CD14-positive monocyte (primary cell): ENCODE data around the gene MBD5. TPM values are rescaled to one million over a fixed set of nuclear protein-coding genes. Genes with fewer than 3 reads are reported as not detected.
A peak's percentile ranks its signal among the peaks of the same experiment; 100 is the strongest.

Experiments
- DNase-seq, 3 donors: peaks; one replicate each; pipeline ENCODE4 v3.0.0-alpha.2; 2011 to 2022
- H2AFZ ChIP-seq: 2 replicates; pipeline ENCODE4 v1.6.0; 2012; ENCODE audit warnings: mild to moderate bottlenecking, low read depth, low read length, inconsistent platforms; ENCODE audit not compliant: insufficient read depth, poor library complexity, severe bottlenecking
- H3K27ac ChIP-seq, 2 donors: 1 replicate in 1 of 2; 2 replicates in 1 of 2; pipeline ENCODE4 v1.5.1; 2012 to 2013; ENCODE audit warnings: low read length in 2 of 2, control low read depth in 1 of 2, inconsistent platforms in 1 of 2, low read depth in 1 of 2, mild to moderate bottlenecking in 1 of 2
- H3K27me3 ChIP-seq, 2 donors: one replicate each; pipeline versions ENCODE4 v1.6.0 to v1.6.1; 2011 to 2013; ENCODE audit warnings: low read length in 2 of 2; ENCODE audit not compliant: control insufficient read depth in 2 of 2, insufficient read depth in 2 of 2
- H3K36me3 ChIP-seq, 2 donors: replicated peaks in 1 of 2; 1 replicate in 1 of 2; 2 replicates in 1 of 2; pipeline versions ENCODE4 v1.5.1 to v1.6.1; 2012 to 2013; ENCODE audit warnings: low read length in 2 of 2, control low read depth in 1 of 2, inconsistent platforms in 1 of 2, mild to moderate bottlenecking in 1 of 2; ENCODE audit not compliant: insufficient read depth in 2 of 2, control insufficient read depth in 1 of 2
- H3K4me1 ChIP-seq, 2 donors: 1 replicate in 1 of 2; 2 replicates in 1 of 2; pipeline versions ENCODE4 v1.5.1 to v1.6.1; 2012 to 2013; ENCODE audit warnings: low read length in 2 of 2, control low read depth in 1 of 2, inconsistent platforms in 1 of 2, mild to moderate bottlenecking in 1 of 2, moderate library complexity in 1 of 2; ENCODE audit not compliant: insufficient read depth in 2 of 2, control insufficient read depth in 1 of 2
- H3K4me2 ChIP-seq: replicated peaks from 2 replicates; pipeline ENCODE3; 2012; ENCODE audit warnings: low read length, moderate library complexity, mild to moderate bottlenecking; ENCODE audit not compliant: poor library complexity, severe bottlenecking; ENCODE audit errors: extremely low read depth
- H3K4me3 ChIP-seq, 3 experiments: fragments of 200-600 bp in 1 of 3; sonication (generic) in 1 of 3; replicated peaks in 1 of 3; 1 replicate in 2 of 3; 2 replicates in 1 of 3; pipeline ENCODE4 v1.5.1; 2011 to 2013; ENCODE audit warnings: low read length in 3 of 3, mild to moderate bottlenecking in 3 of 3, control low read depth in 2 of 3, low read depth in 2 of 3, inconsistent platforms in 1 of 3, moderate library complexity in 1 of 3
- H3K79me2 ChIP-seq: 2 replicates; pipeline ENCODE4 v1.6.0; 2012; ENCODE audit warnings: mild to moderate bottlenecking, control low read depth, inconsistent platforms, low read length, moderate library complexity; ENCODE audit not compliant: insufficient read depth
- H3K9ac ChIP-seq: 2 replicates; pipeline ENCODE4 v1.6.0; 2017; ENCODE audit warnings: low read length, mild to moderate bottlenecking; ENCODE audit not compliant: insufficient read depth, poor library complexity, severe bottlenecking
- H3K9me3 ChIP-seq, 2 donors: replicated peaks in 1 of 2; 1 replicate in 1 of 2; 2 replicates in 1 of 2; pipeline versions ENCODE4 v1.5.1 to v1.6.1; 2012 to 2013; ENCODE audit warnings: low read length in 2 of 2, control low read depth in 1 of 2; ENCODE audit not compliant: control insufficient read depth in 1 of 2, insufficient read depth in 1 of 2
- H4K20me1 ChIP-seq: 2 replicates; pipeline ENCODE4 v1.6.0; 2012; ENCODE audit warnings: mild to moderate bottlenecking, low read length, control low read depth, moderate library complexity; ENCODE audit not compliant: insufficient read depth
- H3K27ac Mint-ChIP-seq, 7 donors: one replicate each; pipeline ENCODE4 v1.8.0; 2020; ENCODE audit warnings: mild to moderate bottlenecking in 7 of 7, mixed read lengths in 7 of 7, moderate library complexity in 6 of 7, inconsistent platforms in 2 of 7
- H3K27me3 Mint-ChIP-seq, 3 donors: one replicate each; pipeline ENCODE4 v1.8.0; 2021 to 2022; ENCODE audit warnings: low read depth in 3 of 3, mild to moderate bottlenecking in 3 of 3, mixed read lengths in 3 of 3, moderate library complexity in 3 of 3, inconsistent platforms in 1 of 3
- H3K36me3 Mint-ChIP-seq, 2 donors: one replicate each; pipeline ENCODE4 v1.8.0; 2020; ENCODE audit warnings: mixed read lengths in 2 of 2, inconsistent platforms in 1 of 2, mild to moderate bottlenecking in 1 of 2
- H3K4me1 Mint-ChIP-seq: one replicate; pipeline ENCODE4 v1.8.0; 2020; ENCODE audit warnings: mild to moderate bottlenecking, mixed read lengths
- H3K4me3 Mint-ChIP-seq, 2 donors: one replicate each; pipeline ENCODE4 v1.8.0; 2020; ENCODE audit warnings: mild to moderate bottlenecking in 2 of 2, mixed read lengths in 2 of 2, moderate library complexity in 1 of 2
- H3K9me3 Mint-ChIP-seq, 7 donors: one replicate each; pipeline ENCODE4 v1.8.0; 2020 to 2022; ENCODE audit warnings: mixed read lengths in 7 of 7, mild to moderate bottlenecking in 6 of 7, moderate library complexity in 6 of 7, inconsistent platforms in 2 of 7
- CTCF ChIP-seq: fragments of 200-600 bp; IDR thresholded peaks from one replicate; pipeline ENCODE4 v1.8.0; 2022; ENCODE audit warnings: antibody characterized with exemption, mild to moderate bottlenecking
- WGBS: methylation state at CpG from one replicate; pipeline ENCODE4 v1.1.5; 2013; ENCODE audit warnings: missing lambda C conversion rate; ENCODE audit not compliant: insufficient coverage; 5-methylcytosine and 5-hydroxymethylcytosine counted together
- intact Hi-C, 2 donors: fragments of 100-400 bp; cut with micrococcal nuclease; formaldehyde crosslinking; loops; one replicate each; pipeline versions ENCODE4 v1.15.0 to v1.15.1; 2023
- polyA plus RNA-seq, 3 donors: library from polyadenylated mRNA; depleted of rRNA in 1 of 3; unstranded in 2 of 3; stranded (reverse) in 1 of 3; fragments of 300-500 nt in 2 of 3; fragments of >200 nt in 1 of 3; fragmentation: Illumina TruSeq in 2 of 3; gene quantifications; 1 replicate in 2 of 3; 2 replicates in 1 of 3; pipeline ENCODE4 v1.2.3, GENCODE V29; 2012 to 2021

MBD5 gene
- polyA plus RNA-seq, 3 donors, result 2.3 to 5.7 (median 3.5) TPM

- DNase-seq, result peak; percentile 19 to 45 (median 35)
These were observed 519.1 kb downstream of the MBD5 start for GRCh38 chr2:148540022-148540421.

GRCh38 chr2:148541792-148542191 lies 520.9 kb downstream of the MBD5 start:
- Mint-ChIP-seq H3K4me1 (peaks cover 48% of the 10 kb centered on the region), H3K9me3 (peaks cover 0 to 4% (median 3%) of the 10 kb centered on the region in 7 donors), H3K4me3 (no peak overlapping the region), H3K27ac (no peak overlapping the region), H3K36me3 (peaks cover 0 to 10% of the 10 kb centered on the region in 2 donors), H3K27me3 (peaks cover 1 to 11% (median 6%) of the 10 kb centered on the region in 3 donors)
- H4K20me1 ChIP-seq, result no peaks in the 10 kb centered on the region
- H3K4me2 ChIP-seq, result no peak overlapping the region
- intact Hi-C loops, result no loop called here
- H3K4me1 ChIP-seq, result peaks cover 34 to 35% of the 10 kb centered on the region in 2 donors
- H3K9ac ChIP-seq, result no peak overlapping the region
- DNase-seq, result no peak
- H3K36me3 ChIP-seq, result no peaks in the 10 kb centered on the region
- no peaks in the 10 kb centered on the region for H3K27me3 ChIP-seq
- H2AFZ ChIP-seq, result no peak overlapping the region
- no peak overlapping the region for H3K27ac ChIP-seq
- 93% methylated on average over 3 of the region's 3 CpGs for WGBS
- no peak overlapping the region for H3K4me3 ChIP-seq
- no peak for TF ChIP-seq CTCF
- no peaks in the 10 kb centered on the region for H3K9me3 ChIP-seq
- no peaks in the 10 kb centered on the region for H3K79me2 ChIP-seq

More at GRCh38 chr2:148540022-148540421, 519.1 kb downstream of the MBD5 start:
- H3K9me3 Mint-ChIP-seq, result peaks cover 0 to 3% (median 2%) of the 10 kb centered on the region in 7 donors
- H3K27me3 Mint-ChIP-seq, result peaks cover 5 to 11% (median 6%) of the 10 kb centered on the region in 3 donors
- H3K36me3 ChIP-seq, result no peaks in the 10 kb centered on the region
- peaks cover 0 to 10% of the 10 kb centered on the region in 2 donors for H3K36me3 Mint-ChIP-seq
- no peak overlapping the region for H3K9ac ChIP-seq
- peaks cover 19 to 21% of the 10 kb centered on the region in 2 donors for H3K4me1 ChIP-seq
- H2AFZ ChIP-seq, result peak overlapping the region; percentile 76
- WGBS, result 82% methylated on average over 3 of the region's 8 CpGs
- no peak for TF ChIP-seq CTCF
- intact Hi-C loops, result no loop called here
- no peaks in the 10 kb centered on the region for H3K9me3 ChIP-seq
- H4K20me1 ChIP-seq, result no peaks in the 10 kb centered on the region
- H3K27ac Mint-ChIP-seq, result peak overlapping the region in 4 of 7 donors; percentile 40 to 79 (median 70)
- H3K79me2 ChIP-seq, result no peaks in the 10 kb centered on the region
- peak overlapping the region in 1 of 2 donors; percentile 49 for H3K4me3 Mint-ChIP-seq
- no peaks in the 10 kb centered on the region for H3K27me3 ChIP-seq
- H3K4me2 ChIP-seq, result peak overlapping the region; percentile 58
- peaks cover 36% of the 10 kb centered on the region for H3K4me1 Mint-ChIP-seq
- peak overlapping the region in 1 of 2 donors; percentile 44 for H3K27ac ChIP-seq
- H3K4me3 ChIP-seq, result peak overlapping the region in 1 of 3 experiments; percentile 39
